Uterus (tissue), 2 donors: Measurements from ENCODE around the gene WDR19.
"Not testable (repeated sequence)": the region's sequence is repeated elsewhere in the genome, so short reads cannot be mapped to it uniquely, and the experiment has no call there.

Source experiments
- CTCF ChIP-seq, 4 experiments: fragments of 200-600 bp in 2 of 4; fragments of 450-650 bp in 2 of 4; sonication (generic) in 2 of 4; IDR thresholded peaks; one replicate each; pipeline ENCODE4 v1.5.1; 2016 to 2019; ENCODE audit warnings: antibody characterized with exemption in 4 of 4, mild to moderate bottlenecking in 2 of 4, moderate library complexity in 1 of 4
- POLR2A ChIP-seq, 2 donors: fragments of 450-650 bp; IDR thresholded peaks; one replicate each; pipeline ENCODE4 v1.6.1; 2016; ENCODE audit warnings: antibody characterized with exemption in 2 of 2, mild to moderate bottlenecking in 1 of 2, moderate library complexity in 1 of 2

GRCh38 chr4:39138227-39138626, 44.1 kb upstream of the WDR19 start:
- TF ChIP-seq POLR2A, CTCF (IDR thresholded peaks at IDR 0.05): not testable (repeated sequence)
